Stimulated activated CD8-positive, alpha-beta memory T cell treated with anti-CD3 and anti-CD28 coated beads, Interleukin-4, amount 100 ng/mL, for 24 hours (primary cell): ENCODE results near the gene MIS18BP1.
"Not testable (repeated sequence)": the region's sequence is repeated elsewhere in the genome, so short reads cannot be mapped to it uniquely, and the experiment has no call there.

Source experiments
- DNase-seq: peaks from one replicate; pipeline ENCODE4 v3.0.0-alpha.2; 2020; ENCODE audit warnings: low read depth

MIS18BP1 gene

GRCh38 chr14:45253070-45253753 is at the start of gene MIS18BP1:
Gene MIS18BP1 (minus strand): TSS chr14:45253202. CDS start chr14:45247286, 5,916 bp downstream.
- DNase-seq, result peak; percentile 86

DNA sequence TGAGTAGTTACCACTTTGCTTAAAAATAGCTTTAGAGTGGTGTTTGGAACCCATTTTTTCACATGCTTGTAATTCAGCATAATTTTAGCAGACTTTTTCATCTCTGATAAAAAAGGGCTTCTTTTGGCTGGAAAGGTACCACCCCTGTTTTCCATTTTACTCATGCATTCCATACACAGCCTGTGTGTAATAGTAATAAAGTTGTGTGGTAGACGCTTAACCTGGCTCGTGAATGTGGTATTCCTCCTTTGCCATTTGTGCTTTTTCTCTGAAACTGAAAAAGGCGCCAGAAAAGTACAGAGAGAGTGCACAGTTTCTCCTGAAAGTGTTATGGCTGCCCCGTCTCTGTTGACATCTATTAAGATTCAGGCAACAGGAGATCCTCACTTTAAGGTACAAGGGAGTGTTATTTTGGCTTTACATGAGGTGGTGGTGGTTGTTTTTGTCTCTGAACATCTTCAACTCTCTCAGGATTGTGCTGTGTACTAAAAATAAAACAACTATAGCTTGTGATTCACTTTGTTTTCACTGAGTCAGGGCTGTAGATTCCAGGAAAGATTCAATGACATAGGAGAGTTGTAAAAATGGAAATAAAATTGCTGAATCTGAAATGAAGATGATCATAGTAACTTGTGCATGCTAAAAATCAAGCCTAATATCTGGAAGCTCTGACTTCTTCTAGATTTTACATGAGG is 45.6 kb upstream of the MIS18BP1 start:
- DNase-seq, result no peak

- not testable (repeated sequence) for DNase-seq
Observed at GRCh38 chr14:45294796-45295195, 41.8 kb upstream of the MIS18BP1 start.

DNA sequence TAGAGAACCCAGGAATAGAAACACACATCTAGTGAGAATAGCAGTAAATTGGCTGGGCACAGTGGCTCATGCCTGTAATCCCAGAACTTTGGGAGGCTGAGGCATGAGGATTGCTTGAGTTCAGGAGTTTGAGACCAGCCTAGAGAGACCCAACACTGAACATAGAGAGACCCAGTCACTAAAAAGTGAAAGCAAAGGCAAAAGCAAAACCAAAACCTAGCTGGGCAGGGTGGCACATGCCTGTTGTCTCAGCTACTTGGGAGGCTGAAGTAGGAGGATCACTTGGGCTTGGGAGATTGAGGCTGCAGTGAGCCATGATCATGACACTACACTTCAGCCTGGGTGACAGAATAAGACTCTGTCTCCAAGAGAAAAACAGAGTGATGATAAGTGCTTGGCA is 37.5 kb upstream of the MIS18BP1 start:
- no peak for DNase-seq

DNA sequence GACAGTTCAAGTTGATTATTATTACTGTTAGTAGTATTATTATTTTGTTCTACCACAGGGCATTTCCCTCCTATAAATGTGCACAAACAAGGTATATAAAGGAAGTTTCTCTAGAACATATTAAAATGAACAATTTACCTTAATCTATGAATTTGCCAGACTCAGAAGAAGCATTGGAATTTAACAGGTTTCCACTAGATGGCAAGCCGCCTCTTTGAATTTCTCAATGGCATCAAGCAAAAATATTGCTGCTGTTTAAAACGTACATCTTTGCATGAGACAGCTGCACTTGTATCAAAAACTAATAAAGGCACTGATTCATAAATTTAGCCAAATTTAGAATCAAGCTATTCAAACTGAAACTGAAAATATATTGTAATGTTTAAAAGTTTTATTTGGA is 34.6 kb upstream of the MIS18BP1 start:
- no peak for DNase-seq

GRCh38 chr14:45284802-45285201 is 31.8 kb upstream of the MIS18BP1 start:
- no peak for DNase-seq

DNA sequence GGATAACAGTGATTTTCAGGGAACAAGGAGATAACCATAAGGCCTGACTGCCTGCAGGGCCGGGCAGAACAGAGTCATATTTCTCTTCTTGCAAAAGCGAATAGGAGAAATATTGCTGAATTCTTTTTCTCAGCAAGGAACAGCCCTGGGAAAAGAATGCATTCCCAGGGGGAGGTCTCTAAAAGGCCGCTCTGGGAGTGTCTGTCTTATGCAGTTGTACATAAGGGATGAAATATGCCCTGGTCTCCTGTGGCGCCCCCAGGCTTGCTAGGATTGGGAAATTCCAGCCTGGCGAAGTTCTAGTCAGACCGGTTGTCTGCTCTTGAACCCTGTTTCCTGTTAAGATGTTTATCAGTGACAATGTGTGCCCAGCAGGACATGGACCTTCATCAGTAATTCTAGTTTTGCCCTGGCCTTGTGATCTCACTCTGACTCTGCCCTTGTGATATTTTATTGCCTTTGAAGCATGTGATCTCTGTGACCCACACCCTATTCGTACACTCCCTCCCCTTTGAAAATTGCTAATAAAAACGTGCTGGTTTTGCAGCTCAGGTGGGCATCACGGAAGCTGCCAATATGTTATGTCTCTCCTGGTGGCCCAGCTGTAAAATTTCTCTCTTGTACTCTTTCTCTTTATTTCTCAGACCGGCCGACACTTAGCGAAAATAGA is 28.9 kb upstream of the MIS18BP1 start:
- DNase-seq, result not testable (repeated sequence)

DNA sequence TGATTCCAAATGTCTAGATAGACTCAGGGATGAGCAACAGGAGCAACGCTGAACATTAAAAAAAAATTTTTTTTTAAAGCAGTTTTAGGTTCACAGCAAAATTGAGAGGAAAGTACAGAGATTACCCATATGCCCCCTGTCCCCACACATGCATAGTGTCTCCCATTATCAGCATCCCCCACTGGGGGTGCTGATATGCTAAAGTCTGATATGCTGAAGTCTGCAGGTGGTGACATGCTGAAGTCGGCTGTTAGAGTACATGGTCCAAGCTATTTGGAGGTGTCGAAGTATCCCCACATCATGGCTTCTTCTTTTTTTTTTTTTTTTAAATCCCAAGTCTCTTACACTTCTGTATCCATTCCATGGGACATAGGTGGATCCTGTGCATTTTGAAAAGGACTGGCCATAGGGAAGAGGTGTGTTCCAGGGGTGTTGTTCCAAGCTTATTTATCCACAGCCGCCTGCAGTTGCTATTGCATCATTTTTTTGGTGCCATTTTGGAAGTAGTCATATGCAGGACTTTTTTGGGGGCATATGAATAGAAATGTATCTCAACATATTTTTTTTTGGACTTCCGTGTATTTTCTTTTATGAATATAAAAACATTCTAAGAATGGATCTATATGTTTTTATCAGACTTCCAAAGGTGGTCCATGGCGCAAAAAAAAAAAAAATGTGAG is 19.0 kb upstream of the MIS18BP1 start:
- no peak for DNase-seq

DNA sequence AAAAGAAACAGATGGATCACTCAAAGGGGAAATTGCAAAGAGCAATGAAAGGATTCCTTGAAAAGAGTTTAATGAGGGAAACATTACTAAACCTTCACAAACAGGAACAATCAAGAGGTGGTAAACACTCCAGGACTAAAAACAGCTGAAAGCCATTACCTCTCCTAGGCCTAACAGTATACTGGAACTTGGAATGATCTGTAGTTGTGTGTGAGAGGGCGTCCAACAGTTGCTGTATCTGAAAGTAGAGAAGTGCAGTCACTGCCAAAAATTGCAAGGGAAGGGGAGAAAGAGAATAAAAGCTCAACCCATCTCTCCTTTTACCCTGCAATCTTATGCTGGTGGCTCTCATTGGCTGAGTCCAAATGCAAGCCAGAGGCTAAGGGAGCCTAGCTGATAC is 17.0 kb upstream of the MIS18BP1 start:
- DNase-seq, result no peak

GRCh38 chr14:45267071-45267470 is 14.1 kb upstream of the MIS18BP1 start:
- DNase-seq, result no peak

DNA sequence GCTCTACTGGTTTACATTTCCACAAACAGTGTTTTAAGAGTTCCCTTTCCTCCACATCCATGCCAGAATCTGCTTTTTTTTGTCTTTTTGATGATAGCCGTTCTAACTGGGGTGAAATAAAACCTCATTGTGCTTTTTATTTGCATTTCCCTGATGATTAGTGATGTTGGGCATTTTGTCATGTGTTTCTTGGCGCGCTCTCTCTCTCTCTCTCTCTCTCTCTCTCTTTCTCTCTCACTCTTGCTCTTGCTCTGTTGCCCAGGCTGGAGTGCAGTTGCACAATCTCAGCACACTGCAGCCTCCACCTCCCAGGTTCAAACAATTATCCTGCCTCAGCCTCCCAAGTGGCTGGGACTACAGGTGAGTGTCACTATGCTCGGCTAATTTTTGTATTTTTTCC is 9.6 kb upstream of the MIS18BP1 start:
- no peak for DNase-seq

- no peak for DNase-seq
Observed at GRCh38 chr14:45261209-45261608, 8.2 kb upstream of the MIS18BP1 start.

GRCh38 chr14:45258805-45259204 is 5.8 kb upstream of the MIS18BP1 start:
- no peak for DNase-seq

DNA sequence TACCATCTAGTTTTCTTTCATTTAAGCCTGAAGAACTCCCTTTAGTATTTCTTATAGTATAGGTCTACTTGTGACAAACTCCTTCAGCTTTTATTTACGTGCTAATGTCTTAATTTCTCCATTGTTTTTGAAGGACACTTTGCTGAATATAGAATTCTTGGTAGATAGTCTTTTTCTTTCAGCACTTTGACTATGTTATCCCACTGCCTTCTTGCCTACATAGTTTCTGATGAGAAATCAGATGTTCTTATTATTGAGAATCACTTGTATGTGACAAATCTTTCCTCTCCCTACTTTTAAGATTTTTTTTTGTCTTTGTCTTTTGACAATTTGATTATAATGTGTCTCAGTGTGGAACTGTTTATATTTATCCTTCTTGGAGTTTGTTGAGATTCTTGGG is 5.1 kb upstream of the MIS18BP1 start:
- DNase-seq, result no peak

GRCh38 chr14:45254771-45255170 is 1.8 kb upstream of the MIS18BP1 start:
- DNase-seq, result no peak

- DNase-seq, result no peak
Observed at GRCh38 chr14:45253754-45254310, 830 bp upstream of the MIS18BP1 start.

DNA sequence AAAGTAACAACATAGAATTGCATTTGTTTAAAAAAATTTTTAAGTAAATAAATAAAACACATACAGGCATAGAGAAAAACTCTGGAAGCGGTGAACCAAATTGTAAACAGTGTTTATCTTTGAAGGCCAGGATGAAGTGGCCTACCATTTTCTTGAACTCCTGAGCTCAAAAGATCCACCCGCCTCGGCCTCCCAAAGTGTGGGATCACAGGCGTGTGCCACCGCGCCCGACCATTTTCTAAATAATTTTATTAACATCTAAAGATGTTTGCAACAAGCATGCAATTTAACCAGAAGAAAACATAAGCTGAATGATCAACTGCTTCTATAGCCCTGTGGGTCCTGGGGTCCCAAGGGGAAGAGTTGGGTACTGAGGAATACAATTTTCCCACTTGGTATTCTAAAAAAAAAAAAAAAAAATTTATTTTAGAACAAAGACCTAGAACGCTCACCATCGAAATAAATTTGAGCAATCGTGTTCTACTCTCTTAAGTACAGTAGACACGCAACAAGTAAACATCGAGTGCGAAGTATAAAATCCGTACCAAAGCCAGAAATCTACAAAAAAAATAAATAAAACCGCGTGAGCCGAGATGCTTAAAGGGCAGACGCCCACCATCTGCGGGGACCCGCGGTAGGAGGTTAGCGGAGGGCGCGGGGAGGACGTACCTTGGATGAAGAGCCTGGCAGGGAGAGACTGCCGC is 484 bp downstream of the MIS18BP1 start:
- no peak for DNase-seq

DNA sequence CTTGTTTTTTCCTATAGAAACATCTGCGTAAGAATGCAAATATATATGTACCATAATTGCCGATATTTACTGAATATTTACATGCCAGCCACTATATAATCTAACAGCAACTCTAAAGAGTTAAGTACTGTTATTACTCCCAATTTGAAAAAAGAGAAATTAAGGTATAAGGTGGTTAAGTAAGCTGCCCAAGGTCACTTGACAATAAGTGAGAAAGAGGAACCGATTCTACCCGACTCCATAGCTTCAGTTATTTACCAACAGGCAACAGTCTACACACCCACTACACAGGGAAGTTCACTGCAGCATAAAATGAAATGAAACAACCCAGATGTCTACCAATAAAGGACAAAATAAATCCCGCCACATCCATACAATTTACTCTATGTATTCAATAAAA is 1.1 kb downstream of the MIS18BP1 start:
- DNase-seq, result no peak

DNA sequence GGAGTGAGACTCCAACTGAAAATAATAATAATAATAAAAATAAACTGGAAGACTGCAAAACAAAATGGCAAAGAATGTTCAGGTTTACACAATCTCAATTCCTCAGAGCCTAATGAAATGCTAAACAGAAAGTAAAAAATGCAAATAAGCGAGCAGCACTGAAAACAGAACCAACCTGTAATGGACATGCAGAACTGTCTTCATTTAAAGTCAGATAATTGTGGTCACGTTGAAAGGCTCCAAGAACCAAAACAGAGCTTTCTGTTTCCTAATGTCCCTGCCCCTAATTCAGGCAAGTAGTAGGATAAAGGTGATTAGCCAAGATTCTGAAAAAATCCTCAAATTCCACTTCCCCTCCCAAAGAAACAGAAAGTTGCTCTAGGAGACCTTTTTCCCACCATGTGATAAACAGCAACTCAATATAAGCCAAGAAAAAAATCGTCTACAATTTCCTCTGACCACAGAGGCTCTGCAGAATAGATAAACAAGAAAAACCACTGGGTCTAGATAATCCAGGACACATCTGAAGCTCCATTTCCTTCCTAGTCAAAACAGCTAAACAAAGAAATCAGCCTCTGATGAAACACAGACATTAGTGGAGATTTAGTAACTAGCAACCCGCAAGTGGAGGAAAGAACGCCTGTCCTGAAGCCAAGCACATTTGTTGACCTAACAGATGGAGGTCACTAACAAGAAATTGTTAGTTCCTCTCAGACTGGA is 3.0 kb downstream of the MIS18BP1 start:
- DNase-seq, result no peak

DNA sequence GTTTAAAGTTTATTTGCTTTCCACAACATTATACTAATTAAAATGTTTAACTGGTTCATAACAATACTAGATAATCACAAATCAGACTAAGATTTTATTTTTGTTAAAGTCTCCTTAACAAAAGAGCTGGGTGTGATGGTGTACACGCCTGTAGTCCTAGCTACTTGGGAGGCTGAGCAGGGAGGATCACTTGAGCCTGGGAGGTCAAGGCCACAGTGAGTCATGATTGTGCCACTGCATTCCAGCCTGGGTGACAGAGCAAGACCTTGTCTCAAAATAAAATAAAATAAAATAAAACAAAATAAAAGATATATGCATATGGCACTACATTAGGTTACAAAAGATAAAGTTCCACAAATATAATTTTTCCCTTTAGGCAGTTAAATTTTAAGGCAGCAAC is 5.6 kb downstream of the MIS18BP1 start:
- no peak for DNase-seq

DNA sequence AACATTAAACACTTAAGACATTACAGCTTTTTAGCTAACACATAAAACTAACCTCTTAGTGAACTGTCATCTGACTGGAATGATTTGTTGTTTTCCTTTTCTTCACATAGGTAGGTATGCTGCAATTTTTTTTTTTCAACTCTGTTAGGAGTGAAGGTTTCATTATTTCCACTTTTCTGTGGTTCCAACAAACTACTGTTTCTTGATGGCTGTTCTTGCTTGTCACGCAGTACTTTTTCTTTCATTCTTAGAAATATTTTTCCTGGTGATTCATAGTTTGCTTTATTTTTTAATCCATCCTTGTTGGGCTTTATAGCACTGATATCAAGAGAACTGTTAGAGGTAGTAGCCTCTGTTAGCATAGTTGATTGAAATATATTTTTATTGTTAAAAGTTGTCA is 6.3 kb downstream of the MIS18BP1 start:
- DNase-seq, result no peak
